NCI-H774 (cell line): ENCODE data around the gene CRB1.
"Not testable (repeated sequence)": the region's sequence is repeated elsewhere in the genome, so short reads cannot be mapped to it uniquely, and the experiment has no call there.

Experiments
- DNase-seq: peaks from one replicate; lab custom pipeline; 2025; lab: John Stamatoyannopoulos, UW

Gene CRB1

DNA sequence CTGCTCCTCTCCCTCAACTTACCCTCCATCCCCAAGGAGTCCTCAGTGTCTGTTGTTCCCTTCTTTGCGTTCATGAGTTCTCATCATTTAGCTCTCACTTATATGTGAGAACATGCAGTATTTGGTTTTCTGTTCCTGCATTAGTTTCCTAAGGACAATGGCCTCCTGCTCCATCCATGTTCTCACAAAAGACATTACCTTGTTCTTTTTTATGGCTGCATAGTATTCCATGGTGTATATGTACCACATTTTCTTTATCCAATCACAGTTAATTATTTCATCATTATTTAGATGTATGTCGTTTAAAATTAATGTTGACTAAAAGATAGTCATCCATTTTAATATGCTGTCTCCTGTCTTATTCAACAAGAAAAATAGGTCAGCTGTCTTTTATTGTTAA is 134.1 kb downstream of the CRB1 start:
- no peak for DNase-seq

DNA sequence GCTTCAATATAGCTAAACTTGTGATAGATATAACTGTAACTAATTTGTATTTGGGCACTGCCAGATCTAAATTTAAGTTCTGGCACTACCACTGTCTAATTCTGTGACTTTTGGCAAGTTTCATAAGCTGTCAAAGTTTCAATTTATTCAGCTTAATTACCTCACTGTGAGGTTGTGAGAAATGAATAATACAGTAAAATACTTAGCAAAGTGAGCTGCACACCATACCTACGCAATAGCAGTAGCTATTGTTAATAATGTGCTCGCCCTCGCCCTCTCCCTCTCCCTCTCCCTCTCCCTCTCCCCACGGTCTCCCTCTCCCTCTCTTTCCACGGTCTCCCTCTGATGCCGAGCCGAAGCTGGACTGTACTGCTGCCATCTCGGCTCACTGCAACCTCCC is 136.7 kb downstream of the CRB1 start:
- DNase-seq, result not testable (repeated sequence)

DNA sequence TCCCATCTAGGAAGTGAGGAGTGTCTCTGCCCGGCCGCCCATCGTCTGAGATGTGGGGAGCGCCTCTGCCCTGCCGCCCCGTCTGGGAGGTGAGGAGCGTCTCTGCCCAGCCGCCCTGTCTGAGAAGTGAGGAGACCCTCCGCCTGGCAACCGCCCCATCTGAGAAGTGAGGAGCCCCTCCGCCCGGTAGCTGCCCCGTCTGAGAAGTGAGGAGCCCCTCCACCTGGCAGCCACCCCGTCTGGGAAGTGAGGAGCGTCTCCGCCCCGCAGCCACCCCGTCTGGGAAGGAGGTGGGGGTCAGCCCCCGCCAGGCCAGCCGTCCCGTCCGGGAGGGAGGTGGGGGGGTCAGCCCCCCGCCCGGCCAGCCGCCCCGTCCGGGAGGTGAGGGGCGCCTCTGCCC is 137.6 kb downstream of the CRB1 start:
- DNase-seq, result not testable (repeated sequence)

DNA sequence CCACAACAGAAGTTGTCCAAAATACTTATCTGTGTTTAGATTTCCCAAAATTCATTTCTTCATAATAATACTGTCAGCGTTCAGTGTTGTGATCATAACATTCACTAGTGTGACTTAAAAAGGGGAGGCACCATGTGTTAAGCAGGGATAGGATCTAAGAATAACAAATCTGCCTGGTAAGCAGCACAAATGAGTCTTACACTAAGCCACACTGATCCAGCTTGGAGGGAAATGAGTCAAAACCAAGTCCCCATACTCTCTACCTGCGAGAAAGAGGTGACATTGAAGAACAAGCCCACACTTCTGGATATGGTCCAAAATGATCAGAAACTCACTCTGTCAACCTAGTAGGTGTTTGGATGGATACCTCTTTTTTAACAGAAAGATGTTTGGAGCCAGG is 145.5 kb downstream of the CRB1 start:
- DNase-seq, result no peak

DNA sequence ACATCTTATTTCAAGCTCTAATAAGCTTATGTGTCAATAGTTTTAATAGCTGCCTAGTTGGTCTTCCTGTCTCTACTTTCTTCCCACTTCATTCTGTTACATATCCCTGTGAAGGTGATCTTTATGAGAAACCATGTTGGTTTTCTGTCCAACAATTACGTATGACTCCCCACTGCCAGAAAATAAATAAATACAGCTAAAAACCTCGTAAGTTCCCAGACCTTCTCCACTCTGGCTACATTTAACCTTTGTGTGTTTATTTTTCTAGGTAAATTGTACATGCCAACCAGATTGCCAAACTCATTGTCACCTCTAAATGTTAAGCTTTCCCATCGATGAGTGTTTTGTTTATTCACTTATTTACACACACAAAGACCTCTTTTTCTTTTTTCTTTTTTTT is 147.2 kb downstream of the CRB1 start:
- DNase-seq, result no peak

DNA sequence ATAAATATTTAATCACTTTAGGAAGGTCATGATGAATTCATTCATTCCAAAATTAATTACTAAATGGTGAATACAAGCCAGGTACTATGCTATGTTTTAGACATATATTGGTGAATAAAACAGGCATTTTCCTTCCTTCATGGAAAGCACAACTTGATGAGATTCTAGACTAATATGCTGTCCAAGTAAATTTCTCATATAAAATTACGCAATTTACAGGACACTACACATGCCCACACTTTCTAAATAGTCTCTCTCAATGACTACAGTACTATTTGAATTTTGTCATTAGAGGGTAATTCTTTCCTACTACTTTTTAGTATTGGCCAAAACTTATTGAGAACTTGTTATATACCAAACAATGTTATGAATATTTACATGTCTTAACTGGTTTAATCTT is 150.6 kb downstream of the CRB1 start:
- DNase-seq, result no peak

DNA sequence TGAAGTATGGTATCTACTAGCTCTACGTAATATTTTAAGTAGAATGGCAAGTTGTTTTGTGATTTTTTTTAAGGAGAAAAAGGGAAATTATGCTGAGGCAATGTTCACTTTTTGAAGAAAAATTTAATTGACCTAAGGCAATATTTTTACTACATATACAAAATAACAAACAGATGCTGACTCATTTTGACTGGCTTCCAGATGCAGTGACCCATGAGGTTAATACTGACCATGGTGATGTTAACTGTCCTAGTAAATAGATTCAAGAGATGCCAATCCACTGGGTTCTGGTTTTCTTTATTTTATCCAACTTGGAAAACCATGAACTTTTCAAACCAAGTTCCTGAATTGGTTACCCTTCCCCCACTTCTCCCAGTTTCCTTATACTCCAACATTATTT is 154.9 kb downstream of the CRB1 start:
- no peak for DNase-seq

DNA sequence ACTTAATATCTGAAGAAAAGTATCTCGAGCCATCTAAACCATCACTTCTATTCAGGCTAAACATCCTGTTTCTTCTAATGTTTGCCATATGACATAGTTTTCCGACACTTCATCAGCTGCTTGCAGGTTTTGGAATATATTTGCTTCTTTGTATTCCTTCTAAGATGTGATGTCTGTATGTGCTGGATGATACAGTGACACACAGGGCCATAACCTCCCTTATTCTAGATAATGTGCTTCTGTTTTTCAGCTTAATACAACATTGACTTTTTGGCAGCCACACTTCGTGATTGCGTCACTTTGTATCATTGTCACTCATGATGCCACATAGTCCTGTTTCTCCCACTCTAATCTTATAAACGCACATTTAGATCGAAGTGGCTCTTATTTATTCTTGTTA is 156.3 kb downstream of the CRB1 start:
- no peak for DNase-seq

DNA sequence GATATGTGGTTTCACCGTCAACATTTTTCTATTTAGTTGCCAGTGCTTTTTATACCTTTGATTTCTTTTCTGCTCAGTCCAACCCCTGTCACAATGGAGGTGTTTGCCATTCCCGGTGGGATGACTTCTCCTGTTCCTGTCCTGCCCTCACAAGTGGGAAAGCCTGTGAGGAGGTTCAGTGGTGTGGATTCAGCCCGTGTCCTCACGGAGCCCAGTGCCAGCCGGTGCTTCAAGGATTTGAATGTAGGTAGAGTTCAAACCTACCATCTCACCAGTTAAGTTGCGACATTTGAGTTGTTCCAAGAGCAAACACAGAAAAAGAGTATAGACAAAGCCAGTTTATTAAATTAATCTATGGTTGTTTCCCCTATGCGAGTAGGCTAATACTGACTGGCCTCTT is 161.3 kb downstream of the CRB1 start:
- no peak for DNase-seq

DNA sequence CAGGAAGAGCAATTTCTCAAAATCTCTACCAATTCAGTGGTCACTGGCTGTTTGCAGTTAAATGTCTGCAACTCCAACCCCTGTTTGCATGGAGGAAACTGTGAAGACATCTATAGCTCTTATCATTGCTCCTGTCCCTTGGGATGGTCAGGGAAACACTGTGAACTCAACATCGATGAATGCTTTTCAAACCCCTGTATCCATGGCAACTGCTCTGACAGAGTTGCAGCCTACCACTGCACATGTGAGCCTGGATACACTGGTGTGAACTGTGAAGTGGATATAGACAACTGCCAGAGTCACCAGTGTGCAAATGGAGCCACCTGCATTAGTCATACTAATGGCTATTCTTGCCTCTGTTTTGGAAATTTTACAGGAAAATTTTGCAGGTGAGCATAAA is 167.2 kb downstream of the CRB1 start:
- DNase-seq, result no peak

DNA sequence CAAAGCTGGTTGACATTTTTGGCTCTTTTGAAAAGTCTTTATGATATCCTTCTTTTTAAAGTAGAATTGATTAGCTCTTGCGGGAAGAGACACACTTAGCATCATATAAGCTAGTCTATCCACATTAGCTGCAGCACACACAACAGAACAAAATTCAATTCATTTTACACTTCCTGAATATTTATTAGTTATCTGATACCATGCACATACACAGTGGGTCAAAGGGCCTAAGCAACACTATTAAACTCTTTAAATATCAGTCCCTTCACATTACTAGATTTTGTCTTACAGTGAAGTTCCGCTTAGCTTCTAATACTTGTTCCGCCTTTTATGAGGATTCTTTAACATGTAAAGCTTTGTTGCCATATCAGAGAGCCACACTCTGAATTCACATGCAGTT is 169.5 kb downstream of the CRB1 start:
- no peak for DNase-seq

DNA sequence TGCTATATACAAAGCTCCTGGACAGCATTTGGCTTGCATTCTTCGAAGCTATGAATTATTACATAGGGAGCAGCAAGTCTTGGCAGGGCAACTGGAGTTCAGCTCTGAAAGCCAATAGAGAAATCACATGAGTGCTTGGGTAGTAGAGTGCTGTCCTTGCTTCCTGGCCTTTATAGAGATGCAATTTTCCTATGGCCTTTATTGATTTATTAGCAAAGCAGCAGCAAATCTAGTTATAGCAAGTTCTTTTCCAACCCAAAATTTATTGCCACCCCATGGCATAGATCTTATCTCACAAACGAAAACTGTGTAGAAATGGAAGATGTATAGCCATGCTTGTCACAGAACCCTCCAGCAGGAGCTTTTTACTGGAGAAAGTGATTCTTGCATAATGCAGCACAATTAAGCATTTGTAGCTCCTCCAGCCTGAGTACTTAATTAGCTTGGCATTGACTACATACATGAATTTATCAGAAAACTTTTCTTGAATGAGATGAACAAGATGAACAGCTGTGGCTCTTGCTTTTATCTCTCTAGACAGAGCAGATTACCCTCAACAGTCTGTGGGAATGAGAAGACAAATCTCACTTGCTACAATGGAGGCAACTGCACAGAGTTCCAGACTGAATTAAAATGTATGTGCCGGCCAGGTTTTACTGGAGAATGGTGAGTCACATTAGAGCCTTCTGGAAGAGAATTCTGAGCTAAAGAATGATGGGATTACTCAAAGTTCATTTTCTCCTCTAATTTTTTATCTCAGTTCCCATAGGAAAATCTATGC is 170.1 kb downstream of the CRB1 start:
- no peak for DNase-seq

DNA sequence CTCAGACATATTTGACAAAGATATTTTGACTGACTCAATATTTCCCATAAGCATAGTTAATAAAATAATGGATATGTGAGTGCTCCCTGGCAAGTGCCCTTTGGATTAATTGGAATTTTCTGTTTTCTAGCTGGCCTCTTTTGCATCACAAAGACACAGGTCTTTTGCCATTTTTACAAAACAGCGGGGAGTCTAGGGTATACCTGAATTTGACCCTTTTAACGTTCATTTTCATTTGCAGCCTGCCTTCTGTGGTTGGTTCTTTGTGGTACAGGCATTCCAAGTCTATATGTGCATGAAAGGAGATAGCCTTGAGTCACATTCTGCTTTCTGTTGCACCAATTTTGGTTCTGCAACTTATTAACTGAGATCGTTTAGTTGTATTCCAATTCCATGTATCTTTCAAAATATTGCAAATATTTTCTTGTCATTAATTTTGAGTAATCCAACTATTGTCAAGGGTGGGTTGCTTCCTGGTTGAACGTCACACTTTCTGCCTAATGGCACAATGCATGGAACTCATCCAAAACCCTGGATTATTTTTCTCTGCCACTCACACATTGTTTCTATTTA is 171.7 kb downstream of the CRB1 start:
- no peak for DNase-seq

DNA sequence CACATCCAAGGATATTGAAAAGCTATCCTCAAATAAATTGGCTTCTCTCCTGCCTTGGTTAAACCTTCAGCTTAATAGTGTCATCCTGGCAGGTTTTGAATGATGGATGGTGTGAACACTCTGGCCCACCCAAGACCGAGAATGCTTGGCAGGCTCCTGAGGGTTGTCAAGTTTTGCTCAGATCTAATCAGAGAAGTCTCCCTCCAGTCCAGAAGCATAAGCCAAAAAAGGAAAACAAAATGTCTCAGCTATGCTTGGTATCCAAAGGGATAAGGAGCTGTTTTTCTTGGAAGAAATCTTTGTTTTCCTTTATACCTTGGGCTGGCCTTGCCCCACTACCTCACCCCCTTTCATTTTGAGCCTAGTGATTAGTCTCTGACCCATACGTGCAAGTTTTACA is 172.7 kb downstream of the CRB1 start:
- no peak for DNase-seq

DNA sequence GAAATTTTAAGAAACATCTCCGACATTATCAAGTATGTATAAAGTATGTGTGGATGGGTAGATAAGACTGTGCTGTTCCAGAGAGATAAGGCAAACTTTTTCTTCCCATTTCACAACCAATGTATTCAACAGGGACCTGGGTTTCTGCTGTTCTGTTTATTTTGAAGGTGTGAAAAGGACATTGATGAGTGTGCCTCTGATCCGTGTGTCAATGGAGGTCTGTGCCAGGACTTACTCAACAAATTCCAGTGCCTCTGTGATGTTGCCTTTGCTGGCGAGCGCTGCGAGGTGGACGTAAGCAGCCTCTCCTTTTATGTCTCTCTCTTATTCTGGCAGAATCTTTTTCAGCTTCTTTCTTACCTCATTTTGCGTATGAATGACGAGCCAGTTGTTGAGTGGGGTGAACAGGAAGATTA is 174.0 kb downstream of the CRB1 start:
- no peak for DNase-seq

DNA sequence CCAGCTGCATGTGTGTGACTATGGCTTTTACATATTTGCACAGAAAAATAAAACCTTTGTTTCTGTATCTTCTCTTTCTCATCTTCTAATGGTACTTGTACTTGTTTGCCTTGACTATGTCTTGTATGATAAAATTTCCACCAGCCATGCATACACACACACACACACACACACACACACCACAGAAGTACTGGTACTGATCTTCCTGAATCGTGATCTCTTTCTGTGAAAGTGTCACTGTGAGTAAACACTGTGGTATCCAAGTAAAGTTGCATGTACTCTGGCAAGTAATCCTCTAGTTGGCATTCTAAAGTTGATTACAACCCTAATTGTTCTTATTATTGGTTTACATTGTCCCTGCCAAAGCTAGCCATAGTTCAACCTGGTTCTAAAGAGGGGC is 176.7 kb downstream of the CRB1 start:
- DNase-seq, result no peak

DNA sequence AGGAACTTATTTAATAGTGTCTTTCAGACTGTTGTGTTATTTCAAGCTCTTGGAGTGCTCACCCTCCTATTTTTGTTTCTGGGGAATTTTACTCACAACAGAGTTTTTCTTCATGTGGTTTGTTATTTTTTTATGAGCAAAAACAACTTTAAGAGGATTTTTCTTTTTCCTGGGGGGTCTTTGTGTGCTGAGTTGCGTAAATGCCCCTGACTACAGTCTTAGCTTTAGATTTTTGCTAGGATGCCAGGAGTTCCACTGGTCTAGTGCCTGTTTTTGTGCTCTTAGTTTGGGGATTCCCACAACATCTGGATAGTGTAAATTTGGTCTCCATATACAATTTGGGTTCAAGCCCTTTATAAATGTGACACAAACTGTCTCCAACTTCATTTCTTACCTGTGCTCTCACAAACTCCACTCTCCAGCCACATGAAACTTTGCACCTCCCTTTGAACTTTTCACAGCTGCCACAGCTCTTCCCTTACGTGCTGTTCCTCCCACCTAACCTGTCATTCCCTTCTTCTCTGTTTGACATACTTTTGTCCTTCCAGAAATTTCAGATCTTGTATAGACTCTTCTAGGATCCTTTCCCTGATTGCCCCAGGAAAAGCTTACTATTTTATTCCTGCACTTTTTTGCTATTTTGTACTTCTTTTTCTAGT is 180.2 kb downstream of the CRB1 start:
- DNase-seq, result no peak

DNA sequence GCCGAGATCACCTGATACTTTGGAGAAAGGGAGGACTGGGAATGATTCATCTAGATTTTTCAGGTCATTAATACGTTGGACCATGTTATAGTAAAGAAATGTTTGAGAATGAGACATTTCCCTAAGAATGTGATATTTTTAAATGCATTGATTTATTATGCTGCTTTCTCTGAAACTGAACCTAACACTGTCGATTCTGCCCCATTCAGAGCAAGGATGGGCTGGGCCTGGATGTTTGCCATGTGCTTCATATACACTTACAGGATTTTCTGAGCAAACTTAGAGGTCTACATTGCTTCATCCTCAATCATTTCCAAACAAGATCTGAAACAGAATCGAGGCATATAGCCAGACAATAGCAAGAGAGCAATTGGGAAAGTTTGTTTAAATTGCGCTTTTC is 183.3 kb downstream of the CRB1 start:
- no peak for DNase-seq

DNA sequence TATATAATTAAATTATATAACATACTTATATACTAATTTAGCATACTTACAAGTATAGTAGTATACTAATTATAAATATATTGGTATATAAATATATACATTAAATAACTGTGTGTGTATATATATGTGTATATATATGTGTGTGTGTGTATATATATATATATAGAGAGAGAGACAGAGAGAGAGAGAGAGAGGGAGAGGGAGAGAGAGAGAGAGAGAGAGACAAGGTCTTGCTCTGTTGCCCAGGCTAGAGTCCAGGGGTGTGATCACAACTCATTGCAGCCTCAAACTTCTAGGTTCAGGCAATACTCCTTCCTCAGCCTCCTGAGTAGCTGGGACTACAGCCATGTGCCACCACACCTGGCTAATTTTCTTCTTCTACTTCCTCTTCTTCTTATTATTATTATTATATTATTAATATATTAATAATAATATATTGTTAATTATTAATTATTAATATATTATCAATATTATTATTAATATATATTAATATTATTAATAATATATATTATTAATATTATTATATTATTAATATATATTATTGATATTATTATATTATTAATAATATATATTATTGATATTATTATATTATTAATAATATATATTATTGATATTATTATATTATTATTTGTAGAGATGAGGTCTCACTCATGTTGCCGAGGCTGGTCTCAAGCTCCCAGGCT is 185.5 kb downstream of the CRB1 start:
- DNase-seq, result no peak

DNA sequence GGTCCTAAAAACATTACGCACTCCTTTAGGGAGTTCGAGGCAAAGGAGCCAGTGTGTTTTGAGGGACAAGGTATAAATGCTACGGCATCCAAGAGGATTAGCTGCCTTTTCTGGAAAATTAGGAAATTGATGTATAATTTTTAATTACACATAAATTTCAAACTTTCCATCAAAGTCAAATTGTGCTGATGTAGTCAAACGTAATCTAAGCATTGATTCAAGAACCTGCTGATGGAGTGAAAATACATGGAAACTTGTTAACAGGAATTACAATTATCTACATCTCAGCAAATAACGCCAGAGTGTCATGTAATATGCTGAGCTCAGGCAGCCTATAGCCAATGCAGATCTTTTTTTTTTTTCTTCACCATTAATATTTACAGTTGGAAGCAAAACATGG is 194.5 kb downstream of the CRB1 start:
- peak; percentile 31 for DNase-seq

DNA sequence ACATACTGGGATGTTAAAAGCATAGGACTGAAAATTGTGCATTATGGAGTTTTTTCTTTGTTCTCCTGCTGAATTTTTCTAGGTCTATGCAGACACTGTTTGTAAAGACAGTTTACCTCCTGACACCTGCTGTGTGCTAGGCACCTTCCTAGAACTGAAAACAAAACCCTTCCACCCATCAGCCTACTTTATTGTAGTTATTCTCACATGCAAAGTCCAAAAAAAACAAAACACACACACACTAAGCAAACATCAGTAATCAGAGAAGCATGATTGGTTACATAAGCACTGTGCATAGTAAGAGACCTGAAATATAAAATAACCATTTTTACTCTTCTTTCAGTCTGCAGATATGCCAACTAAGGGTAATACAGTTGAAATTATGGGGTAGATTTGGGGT is 195.1 kb downstream of the CRB1 start:
- DNase-seq, result peak; percentile 41

DNA sequence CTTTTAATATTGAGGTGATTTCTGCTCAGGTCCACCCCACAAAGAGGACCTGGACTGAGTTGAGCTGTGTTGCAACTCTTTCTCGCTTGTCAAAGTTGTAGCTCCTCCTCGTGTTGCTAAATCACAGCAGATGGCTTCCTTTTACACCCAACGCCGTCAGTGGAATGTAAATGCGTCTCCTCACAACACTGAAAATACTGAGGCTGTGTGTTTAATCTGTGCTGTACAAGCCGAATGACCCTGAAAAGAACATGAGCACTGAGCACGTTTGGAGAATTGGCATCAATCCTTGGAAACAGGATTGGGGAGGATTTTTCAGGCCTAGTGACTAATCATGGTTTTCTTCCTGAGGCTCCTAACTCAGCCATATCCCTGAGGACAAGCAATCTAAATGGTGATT is 196.0 kb downstream of the CRB1 start:
- no peak for DNase-seq
